ENCODE data around the gene HRH2. TPM values are rescaled to one million over a fixed set of nuclear protein-coding genes. Genes with fewer than 3 reads are reported as not detected.

The HRH2 gene
- total and polyA plus RNA-seq, 9 of the 15 experiments (the other 6 are each of a cell fraction or from before 2014, with no cell fraction given), result 0.04 TPM; not detected in 8

GRCh38 chr5:175681968-175682340 lies 24.1 kb downstream of the HRH2 start:
- BruUV-seq (replicated peaks), result no TSS peak
- ATAC-seq (no peak), FAIRE-seq (no peak), DNase-seq (ENCODE audit: extremely low read depth in 1 of 4, low spot score in 3 of 4) (no peak)
- Histone ChIP-seq H3K27ac (ENCODE audit: extremely low read depth, low read depth, low read length) (no peak overlapping the region), H4K20me1 (replicated peaks; ENCODE audit: control insufficient read depth, insufficient read depth, low read length) (peaks cover 18% of the 10 kb centered on the region; the same call in 1 of the 2 replicates), H3K4me2 (ENCODE audit: insufficient read depth, low read length) (no peak overlapping the region), H3K36me3 (ENCODE audit: control insufficient read depth, insufficient read depth, low read length) (no peaks in the 10 kb centered on the region), H2AFZ (ENCODE audit: low read depth, low read length) (no peak overlapping the region), H3K9me3 (replicated peaks; ENCODE audit: control insufficient read depth, insufficient read depth, low read depth, low read length) (no peaks in the 10 kb centered on the region), H3K9ac (ENCODE audit: insufficient read depth in 1 of 2, low read depth in 2 of 2, low read length in 2 of 2) (no peak overlapping the region), H3K79me2 (ENCODE audit: control insufficient read depth, insufficient read depth, low read length) (no peaks in the 10 kb centered on the region), H3K4me1 (replicated peaks in 1 of 2; ENCODE audit: control insufficient read depth in 2 of 2, insufficient read depth in 2 of 2, low read length in 2 of 2) (peaks cover 0 to 2% of the 10 kb centered on the region in 2 experiments; a peak in 1 of 5 replicates), H3K4me3 (no peak overlapping the region), H3K27me3 (ENCODE audit: control insufficient read depth in 2 of 2, insufficient read depth in 2 of 2, low read length in 2 of 2) (peaks cover 38 to 98% of the 10 kb centered on the region in 2 experiments), H3K9me1 (ENCODE audit: control insufficient read depth, insufficient read depth, low read length) (no peaks in the 10 kb centered on the region)
- in situ Hi-C loops (cut with MboI) (no loop called here), intact Hi-C loops (cut with micrococcal nuclease) (no loop called here)
- POLR2A ChIA-PET, result interaction anchor here (1.2 kb wide), 1 partner anchor 9 kb away, joined by 5 read pairs; no protein-coding TSS in a partner anchor
- no peak for TF ChIP-seq HDGF (IDR thresholded peaks at IDR 0.05)
- 2% methylated on average over 12 of the region's 12 CpGs for whole genome bisulfite sequencing (ENCODE audit: insufficient coverage, low coverage, missing lambda C conversion rate)
- CTCF ChIA-PET (ENCODE audit: low intra/inter-chr PET ratio), result no interaction called here

GRCh38 chr5:175682664-175683063 lies 24.8 kb downstream of the HRH2 start:
- H3K9ac ChIP-seq (ENCODE audit: insufficient read depth in 1 of 2, low read depth in 2 of 2, low read length in 2 of 2), result no peak overlapping the region
- DNase-seq (ENCODE audit: extremely low read depth in 1 of 4, low spot score in 3 of 4) (no peak), ATAC-seq (no peak), FAIRE-seq (no peak)
- intact Hi-C loops (cut with micrococcal nuclease), result no loop called here
- no peak overlapping the region for H3K27ac ChIP-seq (ENCODE audit: extremely low read depth, low read depth, low read length)
- H4K20me1 ChIP-seq (replicated peaks; ENCODE audit: control insufficient read depth, insufficient read depth, low read length), result peaks cover 17% of the 10 kb centered on the region; the same call in 1 of the 2 replicates
- H3K4me1 ChIP-seq (replicated peaks in 1 of 2; ENCODE audit: control insufficient read depth in 2 of 2, insufficient read depth in 2 of 2, low read length in 2 of 2), result peaks cover 0 to 2% of the 10 kb centered on the region in 2 experiments; a peak in 1 of 5 replicates
- no peaks in the 10 kb centered on the region for H3K9me3 ChIP-seq (replicated peaks; ENCODE audit: control insufficient read depth, insufficient read depth, low read depth, low read length)
- POLR2A ChIA-PET, result no interaction called here
- no TSS peak for BruUV-seq (replicated peaks)
- H3K27me3 ChIP-seq (ENCODE audit: control insufficient read depth in 2 of 2, insufficient read depth in 2 of 2, low read length in 2 of 2), result peaks cover 36 to 98% of the 10 kb centered on the region in 2 experiments
- in situ Hi-C loops (cut with MboI), result no loop called here
- CTCF ChIA-PET (ENCODE audit: low intra/inter-chr PET ratio), result no interaction called here
- no peaks in the 10 kb centered on the region for H3K9me1 ChIP-seq (ENCODE audit: control insufficient read depth, insufficient read depth, low read length)
- no peaks in the 10 kb centered on the region for H3K36me3 ChIP-seq (ENCODE audit: control insufficient read depth, insufficient read depth, low read length)
- no peak overlapping the region for H2AFZ ChIP-seq (ENCODE audit: low read depth, low read length)
- H3K4me2 ChIP-seq (ENCODE audit: insufficient read depth, low read length), result no peak overlapping the region
- 0% methylated on average over 8 of the region's 8 CpGs for WGBS (ENCODE audit: insufficient coverage, low coverage, missing lambda C conversion rate)
- no peaks in the 10 kb centered on the region for H3K79me2 ChIP-seq (ENCODE audit: control insufficient read depth, insufficient read depth, low read length)
- H3K4me3 ChIP-seq, result no peak overlapping the region
- no peak for TF ChIP-seq CTBP1 (IDR thresholded peaks at IDR 0.05; ENCODE audit: borderline replicate concordance)
- no peak for TF ChIP-seq C11orf30 (IDR thresholded peaks at IDR 0.05; ENCODE audit: low read depth)
- no peak for TF ChIP-seq ZNF197 (CRISPR knock-in tag; IDR thresholded peaks at IDR 0.05; ENCODE audit: low read depth)
- TF ChIP-seq SMARCC2 (IDR thresholded peaks at IDR 0.05; ENCODE audit: low read depth), result no peak
- no peak for TF ChIP-seq PRDM10 (IDR thresholded peaks at IDR 0.05; ENCODE audit: partially characterized antibody)
- TF ChIP-seq POLR3A (IDR thresholded peaks at IDR 0.05; ENCODE audit: borderline replicate concordance, extremely low read depth, insufficient read depth, insufficient read length), result no peak
- TF ChIP-seq CAMTA2 (CRISPR knock-in tag; conservative IDR thresholded peaks at IDR 0.05), result no peak
- TF ChIP-seq ZSCAN29 (IDR thresholded peaks at IDR 0.05), result no peak
- no peak for TF ChIP-seq RUNX1 (IDR thresholded peaks at IDR 0.05; ENCODE audit: low read depth)
- no peak for TF ChIP-seq FOXP4 (CRISPR knock-in tag; IDR thresholded peaks at IDR 0.05; ENCODE audit: borderline replicate concordance)
